Suprapubic skin (tissue), 4 donors: ENCODE data around the gene DAO. TPM values are rescaled to one million over a fixed set of nuclear protein-coding genes. Genes with fewer than 3 reads are reported as not detected.
"Not testable (repeated sequence)": the region's sequence is repeated elsewhere in the genome, so short reads cannot be mapped to it uniquely, and the experiment has no call there.

ENCODE experiments used
- DNase-seq, 2 donors: peaks; one replicate each; pipeline ENCODE4 v3.0.0-alpha.2; 2019; ENCODE audit warnings: low spot score in 2 of 2
- H3K27ac ChIP-seq: fragments of 200-600 bp; sonication (generic); one replicate; pipeline ENCODE4 v1.5.1; 2019
- H3K27me3 ChIP-seq: fragments of 200-600 bp; sonication (generic); one replicate; pipeline ENCODE4 v1.5.1; 2019
- H3K36me3 ChIP-seq: fragments of 200-600 bp; sonication (generic); one replicate; pipeline ENCODE4 v1.5.1; 2019
- H3K4me1 ChIP-seq: fragments of 200-600 bp; sonication (generic); one replicate; pipeline ENCODE4 v1.5.1; 2019
- H3K4me3 ChIP-seq: fragments of 200-600 bp; sonication (generic); one replicate; pipeline ENCODE4 v1.5.1; 2019; ENCODE audit warnings: mild to moderate bottlenecking
- H3K9me3 ChIP-seq: fragments of 200-600 bp; sonication (generic); one replicate; pipeline ENCODE4 v1.5.1; 2019
- CTCF ChIP-seq, 2 donors: fragments of 200-600 bp in 1 of 2; fragments of 450-650 bp in 1 of 2; sonication (generic) in 1 of 2; IDR thresholded peaks; one replicate each; pipeline ENCODE4 v1.5.1; 2016 to 2019; ENCODE audit warnings: antibody characterized with exemption in 2 of 2, mild to moderate bottlenecking in 1 of 2, moderate library complexity in 1 of 2
- EP300 ChIP-seq: sonication (generic); formaldehyde crosslinking; IDR thresholded peaks from one replicate; pipeline ENCODE4 v1.6.1; 2017; ENCODE audit warnings: antibody characterized with exemption
- POLR2A ChIP-seq, 2 donors: fragments of 450-650 bp; IDR thresholded peaks; one replicate each; pipeline ENCODE4 v1.6.1; 2017; ENCODE audit warnings: antibody characterized with exemption in 2 of 2, mild to moderate bottlenecking in 2 of 2, moderate library complexity in 2 of 2
- POLR2AphosphoS5 ChIP-seq, 3 donors: sonication (generic); formaldehyde crosslinking; IDR thresholded peaks; one replicate each; pipeline ENCODE4 v1.6.1; 2017; ENCODE audit warnings: antibody characterized with exemption in 3 of 3
- WGBS: methylation state at CpG from one replicate; pipeline ENCODE4 v1.1.5; 2018; 5-methylcytosine and 5-hydroxymethylcytosine counted together
- total RNA-seq, 4 donors: library from RNA; depleted of rRNA; stranded (reverse); fragments of >200 nt; gene quantifications; one replicate each; pipeline ENCODE4 v1.1.0, GENCODE V29; 2016

Gene DAO
- total RNA-seq, 4 donors from 2014 or later = not detected

GRCh38 chr12:108862588-108862959 lies 17.3 kb upstream of the DAO start:
- TF ChIP-seq EP300 (no peak), POLR2AphosphoS5 (IDR thresholded peaks at IDR 0.05) (no peak)
- Histone ChIP-seq H3K27ac (no peak overlapping the region), H3K9me3 (no peaks in the 10 kb centered on the region), H3K4me1 (peaks cover 18% of the 10 kb centered on the region), H3K4me3 (no peak overlapping the region), H3K36me3 (no peaks in the 10 kb centered on the region), H3K27me3 (no peaks in the 10 kb centered on the region)
- no peak for DNase-seq
- 91% methylated on average over 3 of the region's 3 CpGs for WGBS

GRCh38 chr12:108865169-108865568 lies 14.7 kb upstream of the DAO start:
- no peaks in the 10 kb centered on the region for H3K36me3 ChIP-seq
- no peaks in the 10 kb centered on the region for H3K27me3 ChIP-seq
- H3K9me3 ChIP-seq = no peaks in the 10 kb centered on the region
- no peak for TF ChIP-seq CTCF (IDR thresholded peaks at IDR 0.05)
- TF ChIP-seq POLR2AphosphoS5 (IDR thresholded peaks at IDR 0.05) = no peak
- TF ChIP-seq EP300 = no peak
- TF ChIP-seq POLR2A (IDR thresholded peaks at IDR 0.05) = no peak
- no peak for DNase-seq
- 100% methylated on average over 4 of the region's 4 CpGs for WGBS
- no peak overlapping the region for H3K4me3 ChIP-seq
- no peaks in the 10 kb centered on the region for H3K4me1 ChIP-seq
- H3K27ac ChIP-seq = no peak overlapping the region

GRCh38 chr12:108866083-108866482 lies 13.8 kb upstream of the DAO start:
- 82% methylated on average over 10 of the region's 10 CpGs for WGBS
- H3K4me1 ChIP-seq, H3K4me3 ChIP-seq, H3K36me3 ChIP-seq, DNase-seq, H3K27ac ChIP-seq, H3K9me3 ChIP-seq, H3K27me3 ChIP-seq: not testable (repeated sequence)

GRCh38 chr12:108868781-108869180 lies 11.1 kb upstream of the DAO start:
- no peak for TF ChIP-seq POLR2AphosphoS5 (IDR thresholded peaks at IDR 0.05)
- no peak for TF ChIP-seq EP300
- TF ChIP-seq POLR2A (IDR thresholded peaks at IDR 0.05) = no peak
- TF ChIP-seq CTCF (IDR thresholded peaks at IDR 0.05) = no peak
- H3K27me3 ChIP-seq = no peaks in the 10 kb centered on the region
- H3K4me1 ChIP-seq = no peaks in the 10 kb centered on the region
- no peak overlapping the region for H3K27ac ChIP-seq
- no peak for DNase-seq
- 87% methylated on average over 4 of the region's 4 CpGs for WGBS
- no peak overlapping the region for H3K4me3 ChIP-seq
- H3K36me3 ChIP-seq = no peaks in the 10 kb centered on the region
- no peaks in the 10 kb centered on the region for H3K9me3 ChIP-seq

- Histone ChIP-seq H3K4me1 (no peaks in the 10 kb centered on the region), H3K9me3 (no peaks in the 10 kb centered on the region), H3K36me3 (no peaks in the 10 kb centered on the region), H3K27me3 (no peaks in the 10 kb centered on the region), H3K4me3 (no peak overlapping the region), H3K27ac (no peak overlapping the region)
- DNase-seq = no peak
- TF ChIP-seq CTCF (IDR thresholded peaks at IDR 0.05) = no peak
- TF ChIP-seq EP300 = no peak
- no peak for TF ChIP-seq POLR2AphosphoS5 (IDR thresholded peaks at IDR 0.05)
- no peak for TF ChIP-seq POLR2A (IDR thresholded peaks at IDR 0.05)
- 37% methylated on average over 1 of the region's 1 CpG for WGBS
Observed at GRCh38 chr12:108875280-108875679, 4.6 kb upstream of the DAO start.

GRCh38 chr12:108875682-108876361 lies 4.1 kb upstream of the DAO start:
- no peak overlapping the region for H3K27ac ChIP-seq
- H3K27me3 ChIP-seq = no peaks in the 10 kb centered on the region
- 87% methylated on average over 3 of the region's 3 CpGs for WGBS
- H3K36me3 ChIP-seq = no peaks in the 10 kb centered on the region
- H3K4me3 ChIP-seq = no peak overlapping the region
- no peak for DNase-seq
- H3K4me1 ChIP-seq = no peaks in the 10 kb centered on the region
- TF ChIP-seq POLR2AphosphoS5 (IDR thresholded peaks at IDR 0.05) = no peak
- TF ChIP-seq POLR2A (IDR thresholded peaks at IDR 0.05) = no peak
- TF ChIP-seq CTCF (IDR thresholded peaks at IDR 0.05) = no peak
- no peak for TF ChIP-seq EP300
- no peaks in the 10 kb centered on the region for H3K9me3 ChIP-seq
